ENCODE results near the gene OR5B21.

Gene OR5B21

DNA sequence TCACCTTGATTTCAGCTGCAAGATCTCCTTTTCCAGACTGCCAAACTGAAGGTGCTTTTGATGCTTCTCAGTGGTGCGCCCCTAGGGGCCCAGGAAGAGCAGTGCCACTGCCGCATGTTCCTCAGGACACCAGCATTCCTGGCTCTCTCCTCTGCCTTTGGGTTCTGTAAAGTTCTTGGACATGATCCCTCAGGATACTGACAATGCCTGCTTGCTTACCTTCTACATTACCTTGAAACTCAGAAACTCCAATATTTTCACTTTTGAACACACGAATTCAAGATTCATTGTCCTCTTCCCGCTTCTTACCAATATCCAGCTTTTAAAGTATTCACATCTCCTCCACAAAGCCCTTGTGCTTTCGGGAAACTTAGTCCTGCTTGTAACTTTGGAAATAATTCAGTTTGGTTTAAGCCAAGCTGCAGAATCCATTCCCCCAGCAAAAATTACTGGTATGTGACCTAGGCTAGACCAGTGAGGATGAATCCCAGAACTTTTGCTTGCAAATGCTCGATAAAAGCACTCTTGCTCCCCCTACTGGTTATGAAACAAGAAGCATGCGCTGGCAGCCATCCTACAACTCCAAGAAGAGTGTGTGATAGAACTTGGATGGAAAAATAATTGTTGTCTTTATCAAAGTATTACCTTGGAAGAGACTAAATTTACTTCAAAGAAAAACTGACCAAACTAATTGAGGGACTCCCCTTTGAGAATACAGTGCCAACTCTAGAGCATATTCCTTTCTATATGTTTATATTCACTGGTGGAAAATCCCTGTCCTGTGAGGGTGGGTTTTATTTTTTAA is 16.5 kb upstream of the OR5B21 start:
- Histone ChIP-seq H3K4me3 (peak overlapping the region; percentile 36), H3K9ac (ENCODE audit: insufficient read length) (no peak overlapping the region)

DNA sequence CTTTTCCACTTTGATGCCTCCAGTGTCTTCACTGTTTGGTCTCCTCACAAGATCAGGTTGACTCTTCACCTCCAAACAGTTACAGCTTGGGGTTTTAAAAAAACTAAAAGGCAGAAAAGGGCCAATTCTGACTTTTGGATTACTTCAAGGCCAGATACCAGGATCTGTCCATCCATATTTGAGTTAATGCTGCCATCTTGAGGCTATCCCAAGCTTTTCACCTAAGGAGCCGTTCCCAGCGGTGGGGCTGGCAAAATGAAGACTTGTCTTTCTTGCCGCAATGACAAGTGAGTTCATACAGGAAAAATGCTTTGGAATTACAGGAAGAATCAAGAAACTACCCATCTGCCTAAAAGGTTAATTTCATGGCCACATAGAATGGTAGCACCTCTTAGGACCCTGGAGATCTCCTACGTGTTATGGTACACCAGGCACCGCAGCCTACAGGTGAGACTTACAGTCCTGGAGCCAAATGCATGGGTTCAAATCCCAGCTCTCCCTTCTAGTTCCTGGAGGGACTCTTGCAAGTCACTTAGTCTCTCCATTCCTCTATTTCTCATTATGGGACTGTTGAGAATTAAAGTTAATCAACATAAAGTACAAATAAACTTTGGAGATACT is 6.0 kb upstream of the OR5B21 start:
- no peak overlapping the region for H3K27ac ChIP-seq
- H3K36me3 ChIP-seq (ENCODE audit: insufficient read depth, low read length), result no peaks in the 10 kb centered on the region
- H3K9ac ChIP-seq (ENCODE audit: insufficient read length), result no peak overlapping the region
- TF ChIP-seq FOXP2 (optimal IDR thresholded peaks at IDR 0.05; ENCODE audit: control extremely low read depth, extremely low read length, insufficient read depth) (no peak), POLR2AphosphoS5 (IDR thresholded peaks at IDR 0.05; ENCODE audit: borderline replicate concordance, low read depth, low read length) (no peak), EZH2 (IDR thresholded peaks at IDR 0.05) (no peak)
- H3K9me3 ChIP-seq (ENCODE audit: low read depth, low read length), result no peaks in the 10 kb centered on the region
- no peak for DNase-seq (ENCODE audit: low read depth, low spot score)
- no peak overlapping the region for H3K4me3 ChIP-seq

More for the DNA sequence above, 16.5 kb upstream of the OR5B21 start:
- TF ChIP-seq EZH2 (IDR thresholded peaks at IDR 0.05) (no peak), POLR2AphosphoS5 (IDR thresholded peaks at IDR 0.05; ENCODE audit: borderline replicate concordance, low read depth, low read length) (no peak), FOXP2 (optimal IDR thresholded peaks at IDR 0.05; ENCODE audit: control extremely low read depth, extremely low read length, insufficient read depth) (no peak)
- Histone ChIP-seq H3K36me3 (ENCODE audit: insufficient read depth, low read length) (no peaks in the 10 kb centered on the region), H3K9me3 (ENCODE audit: low read depth, low read length) (no peaks in the 10 kb centered on the region), H3K27ac (no peak overlapping the region)
- DNase-seq (ENCODE audit: low read depth, low spot score), result peak; percentile 89

DNA sequence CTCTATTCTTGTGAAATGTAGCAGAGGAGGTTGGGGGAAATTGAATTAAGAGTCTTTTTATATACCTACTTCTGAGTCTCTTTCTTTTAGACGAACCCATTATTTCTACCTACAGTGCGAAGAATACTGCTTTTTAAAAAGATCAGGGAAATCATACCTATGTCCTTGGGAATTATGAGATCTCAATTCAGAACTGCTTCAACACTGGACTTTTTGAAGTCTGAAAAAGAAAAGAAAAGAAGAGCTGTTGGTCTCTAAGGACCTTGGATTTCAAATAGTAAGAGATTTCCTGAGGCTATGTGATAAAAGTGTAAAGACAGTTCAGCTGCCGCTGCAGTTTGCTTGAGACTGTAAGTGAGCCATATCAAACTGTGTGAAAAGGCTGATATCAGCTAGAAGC is 3.7 kb upstream of the OR5B21 start:
- Histone ChIP-seq H3K36me3 (ENCODE audit: insufficient read depth, low read length) (no peaks in the 10 kb centered on the region), H3K27ac (no peak overlapping the region), H3K9me3 (ENCODE audit: low read depth, low read length) (no peaks in the 10 kb centered on the region), H3K4me3 (no peak overlapping the region), H3K9ac (ENCODE audit: insufficient read length) (no peak overlapping the region)
- no peak for TF ChIP-seq EZH2 (IDR thresholded peaks at IDR 0.05)
- no peak for TF ChIP-seq FOXP2 (optimal IDR thresholded peaks at IDR 0.05; ENCODE audit: control extremely low read depth, extremely low read length, insufficient read depth)
- TF ChIP-seq POLR2AphosphoS5 (IDR thresholded peaks at IDR 0.05; ENCODE audit: borderline replicate concordance, low read depth, low read length), result no peak
- no peak for DNase-seq (ENCODE audit: low read depth, low spot score)

DNA sequence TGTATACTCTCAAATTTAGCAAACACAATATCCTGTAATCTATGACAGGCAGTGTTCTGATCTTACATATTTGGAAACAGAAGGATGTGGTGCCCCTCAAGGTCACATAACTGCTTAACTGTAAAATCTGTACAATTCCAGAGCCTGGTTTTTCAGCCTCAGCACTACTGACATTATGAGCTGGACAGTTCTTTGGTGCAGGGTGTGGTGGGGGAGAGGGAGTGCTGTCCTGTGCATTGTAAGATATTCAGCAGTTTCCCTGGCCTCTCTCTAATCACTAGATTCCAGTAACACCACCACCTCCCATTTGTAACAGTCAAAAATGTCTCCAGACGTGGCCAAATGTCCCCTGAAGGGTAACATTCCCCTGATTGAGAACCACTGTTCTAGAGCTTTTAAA is 1.8 kb upstream of the OR5B21 start:
- no peaks in the 10 kb centered on the region for H3K9me3 ChIP-seq (ENCODE audit: low read depth, low read length)
- TF ChIP-seq POLR2AphosphoS5 (IDR thresholded peaks at IDR 0.05; ENCODE audit: borderline replicate concordance, low read depth, low read length) (no peak), FOXP2 (optimal IDR thresholded peaks at IDR 0.05; ENCODE audit: control extremely low read depth, extremely low read length, insufficient read depth) (no peak), EZH2 (IDR thresholded peaks at IDR 0.05) (no peak)
- H3K4me3 ChIP-seq, result no peak overlapping the region
- no peak overlapping the region for H3K27ac ChIP-seq
- no peaks in the 10 kb centered on the region for H3K36me3 ChIP-seq (ENCODE audit: insufficient read depth, low read length)
- H3K9ac ChIP-seq (ENCODE audit: insufficient read length), result no peak overlapping the region
- no peak for DNase-seq (ENCODE audit: low read depth, low spot score)

DNA sequence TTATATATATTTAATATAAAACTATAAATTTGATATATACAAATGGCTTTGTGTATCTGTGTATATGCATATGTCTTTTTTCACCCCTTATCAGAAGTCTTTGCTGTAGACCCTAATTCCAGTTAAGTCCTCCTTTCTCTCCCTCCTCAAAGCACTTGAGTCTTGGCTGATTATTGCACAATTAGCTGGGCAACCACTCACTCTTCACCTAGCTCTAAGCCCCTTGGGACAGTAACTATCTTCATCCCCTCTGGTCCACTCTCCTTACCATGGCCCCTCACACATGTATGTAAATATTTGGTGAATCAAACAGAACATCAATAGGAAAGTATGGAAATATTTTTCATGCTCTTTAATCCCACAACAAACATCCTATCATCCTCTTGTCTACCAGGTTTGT is 909 bp upstream of the OR5B21 start:
- Histone ChIP-seq H3K36me3 (ENCODE audit: insufficient read depth, low read length) (no peaks in the 10 kb centered on the region), H3K9ac (ENCODE audit: insufficient read length) (no peak overlapping the region), H3K9me3 (ENCODE audit: low read depth, low read length) (no peaks in the 10 kb centered on the region), H3K27ac (no peak overlapping the region), H3K4me3 (no peak overlapping the region)
- DNase-seq (ENCODE audit: low read depth, low spot score), result no peak
- TF ChIP-seq EZH2 (IDR thresholded peaks at IDR 0.05) (no peak), FOXP2 (optimal IDR thresholded peaks at IDR 0.05; ENCODE audit: control extremely low read depth, extremely low read length, insufficient read depth) (no peak)

DNA sequence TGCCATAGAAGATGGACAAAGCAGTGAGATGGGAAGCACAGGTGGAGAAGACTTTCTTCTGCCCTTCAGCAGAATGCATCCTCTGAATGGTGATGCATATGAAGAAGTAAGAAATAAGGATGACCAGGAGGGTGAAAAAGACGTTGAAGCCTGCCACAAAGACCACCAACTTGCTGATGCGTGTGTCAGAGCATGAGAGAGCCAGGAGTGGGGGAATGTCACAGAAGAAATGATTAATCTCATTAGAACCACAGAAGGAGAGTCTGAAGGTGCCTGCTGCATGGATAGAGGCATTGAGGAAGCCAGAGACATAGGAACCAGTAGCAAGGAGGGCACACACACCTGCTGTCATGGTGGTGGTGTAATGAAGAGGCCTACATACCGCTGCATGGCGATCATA is 550 bp downstream of the OR5B21 start:
- TF ChIP-seq POLR2AphosphoS5 (IDR thresholded peaks at IDR 0.05; ENCODE audit: borderline replicate concordance, low read depth, low read length) (no peak), EZH2 (IDR thresholded peaks at IDR 0.05) (no peak), FOXP2 (optimal IDR thresholded peaks at IDR 0.05; ENCODE audit: control extremely low read depth, extremely low read length, insufficient read depth) (no peak)
- Histone ChIP-seq H3K27ac (no peak overlapping the region), H3K9ac (ENCODE audit: insufficient read length) (no peak overlapping the region), H3K9me3 (ENCODE audit: low read depth, low read length) (no peaks in the 10 kb centered on the region), H3K4me3 (no peak overlapping the region), H3K36me3 (ENCODE audit: insufficient read depth, low read length) (no peaks in the 10 kb centered on the region)
- DNase-seq (ENCODE audit: low read depth, low spot score), result no peak

DNA sequence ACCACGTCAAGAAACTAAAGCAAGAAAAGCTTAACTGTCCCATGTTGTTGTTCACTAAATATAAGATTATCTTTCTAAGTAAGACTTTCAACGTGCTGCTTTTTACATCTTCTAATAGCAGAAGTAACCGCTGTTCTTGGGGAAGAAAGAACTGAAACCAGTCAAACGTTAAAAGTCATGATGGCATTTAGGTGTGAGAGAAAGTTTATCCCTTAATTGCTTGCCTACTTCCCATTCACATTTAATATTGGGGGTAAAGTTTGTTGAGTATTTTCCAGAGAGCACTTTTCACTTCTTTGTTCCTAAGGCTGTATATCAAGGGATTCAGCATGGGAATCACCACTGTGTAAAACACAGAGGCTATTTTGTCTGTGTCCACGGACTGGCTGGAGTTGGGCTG is 970 bp downstream of the OR5B21 start:
- Histone ChIP-seq H3K36me3 (ENCODE audit: insufficient read depth, low read length) (no peaks in the 10 kb centered on the region), H3K9ac (ENCODE audit: insufficient read length) (no peak overlapping the region), H3K9me3 (ENCODE audit: low read depth, low read length) (no peaks in the 10 kb centered on the region), H3K27ac (no peak overlapping the region), H3K4me3 (no peak overlapping the region)
- TF ChIP-seq POLR2AphosphoS5 (IDR thresholded peaks at IDR 0.05; ENCODE audit: borderline replicate concordance, low read depth, low read length), result no peak
- no peak for TF ChIP-seq FOXP2 (optimal IDR thresholded peaks at IDR 0.05; ENCODE audit: control extremely low read depth, extremely low read length, insufficient read depth)
- TF ChIP-seq EZH2 (IDR thresholded peaks at IDR 0.05), result no peak
- DNase-seq (ENCODE audit: low read depth, low spot score), result no peak

DNA sequence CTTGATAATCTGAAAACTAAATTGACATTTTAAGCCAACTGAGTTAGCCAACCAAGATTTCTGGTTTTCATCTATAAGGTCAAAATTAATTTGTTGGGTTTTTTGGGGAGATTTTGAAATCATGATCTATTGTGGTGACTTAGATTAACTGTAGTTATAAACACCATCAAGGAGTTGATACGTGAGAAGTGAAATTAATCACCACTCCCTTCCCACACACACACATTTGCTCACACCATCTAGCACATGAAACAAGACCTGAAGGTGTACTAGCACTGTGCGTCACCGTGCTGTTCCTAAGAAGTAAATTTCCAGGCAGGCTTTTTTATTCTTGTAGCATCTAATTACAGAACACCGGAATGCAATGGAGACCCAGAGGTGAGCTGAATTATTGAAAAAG is 2.1 kb downstream of the OR5B21 start:
- Histone ChIP-seq H3K9ac (ENCODE audit: insufficient read length) (no peak overlapping the region), H3K9me3 (ENCODE audit: low read depth, low read length) (no peaks in the 10 kb centered on the region), H3K4me3 (no peak overlapping the region), H3K36me3 (ENCODE audit: insufficient read depth, low read length) (no peaks in the 10 kb centered on the region), H3K27ac (no peak overlapping the region)
- TF ChIP-seq FOXP2 (optimal IDR thresholded peaks at IDR 0.05; ENCODE audit: control extremely low read depth, extremely low read length, insufficient read depth) (no peak), EZH2 (IDR thresholded peaks at IDR 0.05) (no peak), POLR2AphosphoS5 (IDR thresholded peaks at IDR 0.05; ENCODE audit: borderline replicate concordance, low read depth, low read length) (no peak)
- DNase-seq (ENCODE audit: low read depth, low spot score), result no peak

Data from SK-N-MC (cell line).